ENCODE measurements around the gene LRRTM4. TPM values are rescaled to one million over a fixed set of nuclear protein-coding genes. Genes with fewer than 3 reads are reported as not detected.

The LRRTM4 gene
- total RNA-seq, result not detected

GRCh38 chr2:77521931-77522470 lies at the start of gene LRRTM4:
LRRTM4 (minus strand) TSS chr2:77522376.
- WGBS, 2 donors, result 9 to 12% methylated on average over 4 of the region's 4 CpGs
- no peak for TF ChIP-seq POLR2A (IDR thresholded peaks at IDR 0.05)
- TF ChIP-seq, protein P1, sequence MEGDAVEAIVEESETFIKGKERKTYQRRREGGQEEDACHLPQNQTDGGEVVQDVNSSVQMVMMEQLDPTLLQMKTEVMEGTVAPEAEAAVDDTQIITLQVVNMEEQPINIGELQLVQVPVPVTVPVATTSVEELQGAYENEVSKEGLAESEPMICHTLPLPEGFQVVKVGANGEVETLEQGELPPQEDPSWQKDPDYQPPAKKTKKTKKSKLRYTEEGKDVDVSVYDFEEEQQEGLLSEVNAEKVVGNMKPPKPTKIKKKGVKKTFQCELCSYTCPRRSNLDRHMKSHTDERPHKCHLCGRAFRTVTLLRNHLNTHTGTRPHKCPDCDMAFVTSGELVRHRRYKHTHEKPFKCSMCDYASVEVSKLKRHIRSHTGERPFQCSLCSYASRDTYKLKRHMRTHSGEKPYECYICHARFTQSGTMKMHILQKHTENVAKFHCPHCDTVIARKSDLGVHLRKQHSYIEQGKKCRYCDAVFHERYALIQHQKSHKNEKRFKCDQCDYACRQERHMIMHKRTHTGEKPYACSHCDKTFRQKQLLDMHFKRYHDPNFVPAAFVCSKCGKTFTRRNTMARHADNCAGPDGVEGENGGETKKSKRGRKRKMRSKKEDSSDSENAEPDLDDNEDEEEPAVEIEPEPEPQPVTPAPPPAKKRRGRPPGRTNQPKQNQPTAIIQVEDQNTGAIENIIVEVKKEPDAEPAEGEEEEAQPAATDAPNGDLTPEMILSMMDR (IDR thresholded peaks at IDR 0.05), result no peak
- no peak within 1 kb of the TSS for H3K4me3 ChIP-seq
- no peaks in the 10 kb centered on the region for H3K9me3 ChIP-seq
- H3K27ac ChIP-seq, result no peak within 1 kb of the TSS
- DNase-seq, result no peak
- intact Hi-C loops (cut with DNase I), result no loop called here
- no peaks in the 10 kb centered on the region for H3K4me1 ChIP-seq
- H3K27me3 ChIP-seq, result no peaks in the 10 kb centered on the region
- no peaks in the 10 kb centered on the region for H3K36me3 ChIP-seq

GRCh38 chr2:77571545-77571944 lies 49.4 kb upstream of the LRRTM4 start:
- Histone ChIP-seq H3K27ac (no peak overlapping the region), H3K4me3 (no peak overlapping the region), H3K27me3 (no peaks in the 10 kb centered on the region), H3K4me1 (no peaks in the 10 kb centered on the region), H3K36me3 (no peaks in the 10 kb centered on the region), H3K9me3 (peaks cover 0 to 2% (median 0%) of the 10 kb centered on the region in 3 donors)
- intact Hi-C loops (cut with DNase I), result no loop called here
- DNase-seq, result no peak
- TF ChIP-seq, protein P1 (IDR thresholded peaks at IDR 0.05), result no peak
- TF ChIP-seq POLR2A (IDR thresholded peaks at IDR 0.05), result no peak
- WGBS, 2 donors, result 33 to 45% methylated on average over 2 of the region's 2 CpGs

DNA sequence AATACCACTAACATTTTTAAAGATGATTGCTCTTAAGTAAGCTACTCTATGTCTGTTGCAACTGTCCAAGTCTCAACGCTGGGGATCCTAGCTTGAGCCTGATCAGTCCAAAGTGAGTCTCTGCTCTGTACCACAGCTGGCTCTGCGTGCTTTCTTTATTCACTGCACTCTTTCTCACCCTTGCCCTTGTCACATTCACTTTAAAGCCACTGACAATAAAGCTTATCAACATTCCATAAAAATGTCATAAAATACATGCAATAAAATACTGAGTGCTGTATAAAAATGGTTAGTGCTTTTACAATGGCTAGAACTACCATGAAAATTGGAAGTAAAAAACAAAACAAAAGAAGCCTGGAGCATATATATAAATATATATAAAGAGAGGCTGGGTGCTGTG lies 45.5 kb upstream of the LRRTM4 start:
- intact Hi-C loops (cut with DNase I), result no loop called here
- H3K4me1 ChIP-seq, result no peaks in the 10 kb centered on the region
- peaks cover 0 to 2% (median 0%) of the 10 kb centered on the region in 3 donors for H3K9me3 ChIP-seq
- TF ChIP-seq POLR2A (IDR thresholded peaks at IDR 0.05), result no peak
- TF ChIP-seq, protein P1 (IDR thresholded peaks at IDR 0.05), result no peak
- H3K36me3 ChIP-seq, result no peaks in the 10 kb centered on the region
- H3K4me3 ChIP-seq, result no peak overlapping the region
- DNase-seq, result no peak
- 32 to 49% methylated on average over 2 of the region's 2 CpGs for WGBS, 2 donors
- no peak overlapping the region for H3K27ac ChIP-seq
- no peaks in the 10 kb centered on the region for H3K27me3 ChIP-seq

DNA sequence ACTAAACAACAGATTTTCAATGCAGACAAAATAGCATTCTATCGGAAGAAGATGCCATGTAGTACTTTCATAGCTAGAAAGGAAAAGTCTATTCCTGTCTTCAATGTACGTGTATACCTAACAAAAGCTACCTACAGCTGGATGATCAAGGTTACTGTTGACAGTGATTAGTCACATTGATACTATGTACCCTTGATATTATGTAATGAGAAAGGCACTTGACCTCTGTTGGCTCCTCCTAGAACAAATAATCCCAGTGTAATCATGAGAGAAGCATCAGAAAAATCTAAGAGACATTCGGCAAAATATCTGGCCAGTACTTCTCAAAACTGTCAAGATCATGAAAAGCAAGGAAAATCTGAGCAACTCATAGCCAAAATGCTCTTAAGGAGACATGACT lies 44.4 kb upstream of the LRRTM4 start:
- Histone ChIP-seq H3K27ac (no peak overlapping the region), H3K4me1 (no peaks in the 10 kb centered on the region), H3K36me3 (no peaks in the 10 kb centered on the region), H3K4me3 (no peak overlapping the region), H3K9me3 (no peaks in the 10 kb centered on the region), H3K27me3 (no peaks in the 10 kb centered on the region)
- WGBS, 2 donors, result 51 to 58% methylated on average over 3 of the region's 3 CpGs
- no peak for DNase-seq
- TF ChIP-seq, protein P1 (IDR thresholded peaks at IDR 0.05), result no peak
- TF ChIP-seq POLR2A (IDR thresholded peaks at IDR 0.05), result no peak
- intact Hi-C loops (cut with DNase I), result no loop called here

- 15 to 48% methylated on average over 1 of the region's 1 CpG for WGBS, 2 donors
- Histone ChIP-seq H3K27me3 (no peaks in the 10 kb centered on the region), H3K4me1 (no peaks in the 10 kb centered on the region), H3K27ac (no peak overlapping the region), H3K9me3 (no peaks in the 10 kb centered on the region), H3K36me3 (no peaks in the 10 kb centered on the region), H3K4me3 (no peak overlapping the region)
- DNase-seq, result no peak
- no peak for TF ChIP-seq POLR2A (IDR thresholded peaks at IDR 0.05)
- TF ChIP-seq, protein P1 (IDR thresholded peaks at IDR 0.05), result no peak
- intact Hi-C loops (cut with DNase I), result no loop called here
Measured at GRCh38 chr2:77566131-77566530, 44.0 kb upstream of the LRRTM4 start.

Data from esophagus squamous epithelium (tissue), 5 donors.